Fibroblast of pulmonary artery (primary cell): ENCODE measurements around the gene FCRL3.

Source experiments
- DNase-seq: peaks from one replicate; pipeline ENCODE4 v3.0.0-alpha.2; 2010; ENCODE audit warnings: low read depth
- H3K4me3 ChIP-seq: replicated peaks from 2 replicates; pipeline ENCODE4 v1.5.1; 2011; ENCODE audit warnings: low read depth, mild to moderate bottlenecking, control low read depth, low read length, moderate library complexity
- CTCF ChIP-seq: IDR thresholded peaks from 2 replicates; pipeline ENCODE4 v1.5.1; 2011; ENCODE audit warnings: mild to moderate bottlenecking, control low read depth, low read length, inconsistent platforms; ENCODE audit errors: missing control alignments

The FCRL3 gene

GRCh38 chr1:157682710-157683437, 17.7 kb downstream of the FCRL3 start:
- no peak overlapping the region for H3K4me3 ChIP-seq
- no peak for TF ChIP-seq CTCF
- DNase-seq = no peak

- H3K4me3 ChIP-seq = no peak overlapping the region
- no peak for TF ChIP-seq CTCF
- no peak for DNase-seq
These were observed 21.8 kb downstream of the FCRL3 start for GRCh38 chr1:157678721-157679120.

- no peak for DNase-seq
- no peak for TF ChIP-seq CTCF
- H3K4me3 ChIP-seq = no peak overlapping the region
These were observed 27.6 kb downstream of the FCRL3 start for GRCh38 chr1:157673008-157673407.

GRCh38 chr1:157671895-157672294, 28.7 kb downstream of the FCRL3 start:
- no peak overlapping the region for H3K4me3 ChIP-seq
- DNase-seq = no peak
- no peak for TF ChIP-seq CTCF

GRCh38 chr1:157659576-157660247, 40.9 kb downstream of the FCRL3 start:
- H3K4me3 ChIP-seq = no peak overlapping the region
- TF ChIP-seq CTCF = no peak
- DNase-seq = no peak

- TF ChIP-seq CTCF = no peak
- DNase-seq = no peak
- H3K4me3 ChIP-seq = no peak overlapping the region
These were observed 42.0 kb downstream of the FCRL3 start for GRCh38 chr1:157658571-157658970.

GRCh38 chr1:157653494-157653873, 47.1 kb downstream of the FCRL3 start:
- no peak for DNase-seq
- H3K4me3 ChIP-seq = no peak overlapping the region
- TF ChIP-seq CTCF = no peak
